SK-N-SH (cell line): ENCODE measurements around the gene PDCD6IP. TPM values are rescaled to one million over a fixed set of nuclear protein-coding genes. Genes with fewer than 3 reads are reported as not detected.
A peak's percentile ranks its signal among the peaks of the same experiment; 100 is the strongest.

Source experiments
- CTCF ChIA-PET: fragments of 300-600, 350-600 bp; formaldehyde crosslinking; extraction: SDS; loops from one replicate; lab custom pipeline; 2021; lab: Yijun Ruan, JAX
- POLR2A ChIA-PET: fragments of 350-600 bp; sonication (Branson Sonifier 250); formaldehyde crosslinking; extraction: SDS; loops from one replicate; lab custom pipeline; 2020; ENCODE audit warnings: antibody characterized with exemption, inconsistent platforms; lab: Yijun Ruan, JAX
- DNase-seq: peaks from one replicate; pipeline ENCODE4 v3.0.0; 2012
- H2AFZ ChIP-seq: fragments of 200-600 bp; sonication (generic); 2 replicates; pipeline ENCODE4 v1.8.1; 2016; ENCODE audit warnings: antibody characterized with exemption, mild to moderate bottlenecking, low read depth
- H3F3A ChIP-seq: fragments of 200-600 bp; sonication (generic); replicated peaks from 2 replicates; pipeline ENCODE3; 2016; ENCODE audit warnings: antibody characterized with exemption, mild to moderate bottlenecking; ENCODE audit not compliant: insufficient read depth
- H3K27ac ChIP-seq, 2 experiments: fragments of 200-500 bp in 1 of 2; fragments of 200-600 bp in 1 of 2; sonication (Bioruptor generic) in 1 of 2; sonication (generic), shearing (Covaris generic) in 1 of 2; 2 replicates each; pipeline versions ENCODE4 v1.5.1 to v1.6.1; 2014 to 2016; ENCODE audit warnings: low read depth in 2 of 2, inconsistent platforms in 1 of 2, low read length in 1 of 2, mild to moderate bottlenecking in 1 of 2, mixed read lengths in 1 of 2
- H3K27me3 ChIP-seq: fragments of 200-600 bp; sonication (generic), shearing (Covaris generic); 2 replicates; pipeline ENCODE4 v1.6.1; 2016; ENCODE audit warnings: mixed run types; ENCODE audit not compliant: insufficient read depth
- H3K36me3 ChIP-seq, 2 experiments: fragments of 200-500 bp in 1 of 2; fragments of 200-600 bp in 1 of 2; sonication (Bioruptor generic) in 1 of 2; sonication (generic) in 1 of 2; replicated peaks in 1 of 2; 2 replicates each; pipeline versions ENCODE3 to v1.5.1; 2014 to 2016; ENCODE audit warnings: low read length in 1 of 2, mild to moderate bottlenecking in 1 of 2; ENCODE audit not compliant: insufficient read depth in 2 of 2, control insufficient read depth in 1 of 2
- H3K4me1 ChIP-seq, 2 experiments: fragments of 200-500 bp in 1 of 2; fragments of 200-600 bp in 1 of 2; sonication (Bioruptor generic) in 1 of 2; sonication (generic), shearing (Covaris generic) in 1 of 2; 2 replicates each; pipeline versions ENCODE4 v1.5.1 to v1.6.1; 2014 to 2016; ENCODE audit warnings: low read depth in 1 of 2, low read length in 1 of 2, mixed run types in 1 of 2; ENCODE audit not compliant: insufficient read depth in 2 of 2, control insufficient read depth in 1 of 2
- H3K4me2 ChIP-seq: fragments of 200-600 bp; sonication (generic), shearing (Covaris generic); 2 replicates; pipeline ENCODE4 v1.6.1; 2017; ENCODE audit warnings: mixed run types
- H3K4me3 ChIP-seq, 2 experiments: fragments of 200-500 bp in 1 of 2; fragments of 200-600 bp in 1 of 2; sonication (Bioruptor generic) in 1 of 2; sonication (generic), shearing (Covaris generic) in 1 of 2; 2 replicates each; pipeline versions ENCODE4 v1.5.1 to v1.8.1; 2014 to 2016; ENCODE audit warnings: low read depth in 2 of 2, inconsistent platforms in 1 of 2, low read length in 1 of 2, mild to moderate bottlenecking in 1 of 2, mixed read lengths in 1 of 2, moderate library complexity in 1 of 2
- H3K79me2 ChIP-seq: fragments of 200-600 bp; sonication (generic); 2 replicates; pipeline ENCODE4 v1.8.1; 2017; ENCODE audit warnings: mild to moderate bottlenecking; ENCODE audit not compliant: insufficient read depth
- H3K9ac ChIP-seq: fragments of 200-600 bp; sonication (generic); 2 replicates; pipeline ENCODE4 v1.6.1; 2017; ENCODE audit warnings: mixed run types
- H3K9me2 ChIP-seq: fragments of 200-600 bp; sonication (generic); 2 replicates; pipeline ENCODE4 v1.6.1; 2017; ENCODE audit warnings: mixed run types
- H3K9me3 ChIP-seq: fragments of 200-600 bp; sonication (generic); 2 replicates; pipeline ENCODE4 v1.6.1; 2017; ENCODE audit warnings: mixed run types, mild to moderate bottlenecking, moderate library complexity
- H4K20me1 ChIP-seq: fragments of 200-600 bp; sonication (generic); 2 replicates; pipeline ENCODE4 v1.6.1; 2017; ENCODE audit warnings: mild to moderate bottlenecking, mixed run types; ENCODE audit not compliant: insufficient read depth
- CTCF ChIP-seq: fragments of 200-600 bp; sonication (generic); IDR thresholded peaks from 2 replicates; pipeline ENCODE4 v1.6.1; 2017; ENCODE audit warnings: antibody characterized with exemption, mild to moderate bottlenecking, moderate library complexity
- ELF1 ChIP-seq: IDR thresholded peaks from 2 replicates; pipeline ENCODE4 v1.4.0; 2012
- EP300 ChIP-seq, 2 experiments: IDR thresholded peaks; 2 replicates each; pipeline versions ENCODE4 v1.4.0 to v1.6.1; 2012; ENCODE audit warnings: borderline replicate concordance in 1 of 2, low read depth in 1 of 2, low read length in 1 of 2
- FOSL2 ChIP-seq: IDR thresholded peaks from 2 replicates; pipeline ENCODE4 v1.4.0; 2012; ENCODE audit warnings: low read depth, mild to moderate bottlenecking, moderate library complexity, borderline replicate concordance
- GABPA ChIP-seq: IDR thresholded peaks from 2 replicates; pipeline ENCODE4 v1.4.0; 2012; ENCODE audit warnings: low read depth, mild to moderate bottlenecking
- GATA2 ChIP-seq: sonication (generic); formaldehyde crosslinking; IDR thresholded peaks from 2 replicates; pipeline ENCODE4 v1.5.0; 2020; ENCODE audit warnings: mild to moderate bottlenecking, missing genetic modification reagents
- JUND ChIP-seq: IDR thresholded peaks from 2 replicates; pipeline ENCODE4 v1.4.0; 2012
- MAX ChIP-seq: IDR thresholded peaks from 2 replicates; pipeline ENCODE4 v1.4.0; 2012; ENCODE audit warnings: low read depth
- MXI1 ChIP-seq: IDR thresholded peaks from 2 replicates; pipeline ENCODE4 v1.6.1; 2012; ENCODE audit warnings: mild to moderate bottlenecking, low read depth, low read length, improper control_type of control experiment
- NFIC ChIP-seq: IDR thresholded peaks from 2 replicates; pipeline ENCODE4 v1.4.0; 2012; ENCODE audit warnings: borderline replicate concordance
- NRF1 ChIP-seq: IDR thresholded peaks from 2 replicates; pipeline ENCODE4 v1.6.1; 2012; ENCODE audit warnings: low read depth, mild to moderate bottlenecking, low read length
- PBX3 ChIP-seq: IDR thresholded peaks from 2 replicates; pipeline ENCODE4; 2012
- POLR2AphosphoS5 ChIP-seq: IDR thresholded peaks from 2 replicates; pipeline ENCODE4 v1.6.1; 2012; ENCODE audit warnings: low read depth, low read length
- RCOR1 ChIP-seq: fragments of 150-350 bp; IDR thresholded peaks from 2 replicates; pipeline ENCODE4 v1.6.1; 2017; ENCODE audit warnings: antibody characterized with exemption, low read length
- REST ChIP-seq: IDR thresholded peaks from 2 replicates; pipeline ENCODE4 v1.6.1; 2012; ENCODE audit warnings: mild to moderate bottlenecking, low read depth, low read length, moderate library complexity
- RXRA ChIP-seq: IDR thresholded peaks from 2 replicates; pipeline ENCODE4 v1.4.0; 2012; ENCODE audit warnings: low read depth, mild to moderate bottlenecking, borderline replicate concordance
- SIN3A ChIP-seq: IDR thresholded peaks from 2 replicates; pipeline ENCODE4 v1.6.1; 2012; ENCODE audit warnings: low read depth, mild to moderate bottlenecking, low read length, moderate library complexity, borderline replicate concordance
- SMC3 ChIP-seq: IDR thresholded peaks from 2 replicates; pipeline ENCODE4 v1.6.1; 2012; ENCODE audit warnings: low read depth, low read length, improper control_type of control experiment
- TAF1 ChIP-seq: IDR thresholded peaks from 2 replicates; pipeline ENCODE4 v1.6.1; 2012; ENCODE audit warnings: low read depth, mild to moderate bottlenecking, low read length, moderate library complexity, borderline replicate concordance
- TEAD4 ChIP-seq: IDR thresholded peaks from 2 replicates; pipeline ENCODE4 v1.4.0; 2012; ENCODE audit warnings: mild to moderate bottlenecking, borderline replicate concordance; ENCODE audit not compliant: insufficient read depth
- USF1 ChIP-seq: IDR thresholded peaks from 2 replicates; pipeline ENCODE4 v1.4.0; 2012; ENCODE audit warnings: low read depth, borderline replicate concordance
- USF2 ChIP-seq: fragments of 150-350 bp; IDR thresholded peaks from 2 replicates; pipeline ENCODE4 v1.6.1; 2017; ENCODE audit warnings: antibody characterized with exemption, low read length, low read depth, borderline replicate concordance
- YY1 ChIP-seq: IDR thresholded peaks from 2 replicates; pipeline ENCODE4 v1.4.0; 2012; ENCODE audit warnings: low read depth, mild to moderate bottlenecking
- WGBS: methylation state at CpG from one replicate; pipeline ENCODE4 v1.1.6; 2017; ENCODE audit warnings: low lambda C conversion rate; 5-methylcytosine and 5-hydroxymethylcytosine counted together
- polyA plus RNA-seq, 3 experiments: library from polyadenylated mRNA; depleted of rRNA; stranded (reverse); fragments of >200 nt; gene quantifications; 2 replicates each; pipeline ENCODE4 v1.2.3, GENCODE V29; 2012

The PDCD6IP gene
- 49.1 and 60.4 TPM in 2 replicates for polyA plus RNA-seq (2012; rRNA removed)
- polyA plus RNA-seq (2012; cell fraction: cytosol; rRNA removed) = 40.4 and 51.3 TPM in 2 replicates
- 94.5 and 183 TPM in 2 replicates for polyA plus RNA-seq (2012; cell fraction: nucleus; rRNA removed)

- Histone ChIP-seq H3K9me3 (no peaks in the 10 kb centered on the region; the same call in 1 of the 2 replicates), H4K20me1 (peaks cover 10% of the 10 kb centered on the region), H3K4me1 (peaks cover 6 to 15% of the 10 kb centered on the region in 2 experiments; a peak in 3 of 4 replicates), H3K9ac (peak within 1 kb of the TSS; percentile 92), H3K4me2 (peak within 1 kb of the TSS; percentile 88), H3K27ac (peak within 1 kb of the TSS; percentile 95), H3K4me3 (peak within 1 kb of the TSS; percentile 96 to 99), H3K79me2 (peaks cover 60% of the 10 kb centered on the region), H3K27me3 (no peaks in the 10 kb centered on the region), H2AFZ (peak within 1 kb of the TSS; percentile 98), H3K9me2 (no peaks in the 10 kb centered on the region), H3K36me3 (peaks cover 12 to 38% of the 10 kb centered on the region in 2 experiments), H3F3A (peaks cover 9% of the 10 kb centered on the region)
- WGBS = 1% methylated on average over 33 of the region's 69 CpGs
- ChIA-PET POLR2A (interaction anchor here (0.5 to 1.3 kb wide), 4 partner anchors 12 to 153 kb away, joined by 3 to 4 read pairs (median 4); no protein-coding TSS in a partner anchor), CTCF (interaction anchor here (1.1 to 5.2 kb wide), 6 partner anchors 10 to 425 kb away, joined by 3 to 26 read pairs (median 4); no protein-coding TSS in a partner anchor)
- DNase-seq = peak; percentile 93
- TF ChIP-seq CTCF = peak; percentile 11
- TF ChIP-seq MXI1 = peak; percentile 79; the same call in 1 of the 2 replicates
- 0 out of 2 replicates have a peak, but pooled peaks have one; percentile 34 for TF ChIP-seq TEAD4
- TF ChIP-seq USF1 = peak; percentile 97
- TF ChIP-seq TAF1 = peak; percentile 84
- no peak; the same call in 1 of the 2 replicates for TF ChIP-seq JUND
- no peak for TF ChIP-seq GATA2 (CRISPR knock-in tag)
- no peak for TF ChIP-seq RXRA
- no peak for TF ChIP-seq PBX3
- TF ChIP-seq USF2 = peak; percentile 94
- TF ChIP-seq REST = peak; percentile 46; the same call in 1 of the 2 replicates
- peak in 1 of 2 experiments; percentile 6; a peak in 1 of 4 replicates for TF ChIP-seq EP300 (IDR thresholded peaks at IDR 0.05; ENCODE audit: borderline replicate concordance in 1 of 2, low read depth in 1 of 2, low read length in 1 of 2)
- TF ChIP-seq NFIC = no peak
- 0 out of 2 replicates have a peak, but pooled peaks have one; percentile 9 for TF ChIP-seq SMC3
- 0 out of 2 replicates have a peak, but pooled peaks have one; percentile 15 for TF ChIP-seq FOSL2
- peak; percentile 66; the same call in 1 of the 2 replicates for TF ChIP-seq SIN3A
- TF ChIP-seq RCOR1 = no peak
- peak; percentile 89 for TF ChIP-seq POLR2AphosphoS5
- TF ChIP-seq NRF1 = peak; percentile 92
- peak; percentile 87 for TF ChIP-seq ELF1
- peak; percentile 90 for TF ChIP-seq GABPA
- peak; percentile 55 for TF ChIP-seq YY1
- TF ChIP-seq MAX = peak; percentile 80
Measured at GRCh38 chr3:33798418-33799201, at the start of gene PDCD6IP. PDCD6IP (plus strand) TSS chr3:33798630; CDS start chr3:33798729, 99 bp downstream.
